Pancreas (tissue), 10 donors: ENCODE data around the gene TKT. TPM values are rescaled to one million over a fixed set of nuclear protein-coding genes. Genes with fewer than 3 reads are reported as not detected.

Experiments used
- ATAC-seq, 4 donors: fragments of 200-7000 bp; cut with Tn5 transposase; one replicate each; pipeline versions ENCODE4 v1.8.0 to v1.9.1; 2020; ENCODE audit warnings: mild to moderate bottlenecking in 4 of 4, moderate library complexity in 4 of 4
- DNase-seq, 6 donors: peaks; one replicate each; pipeline ENCODE4 v3.0.0-alpha.2; 2020
- FAIRE-seq: peaks from 2 replicates; lab custom pipeline; 2012; peaks lifted over from hg19 to GRCh38; lab: Jason Lieb, UNC
- H3K27ac ChIP-seq, 4 donors: fragments of 200-600 bp; sonication (generic); 1 replicate in 3 of 4; 2 replicates in 1 of 4; pipeline versions ENCODE4 v1.5.0 to v1.8.0; 2020
- H3K27me3 ChIP-seq, 4 donors: fragments of 200-600 bp; one replicate each; pipeline ENCODE4 v1.8.0; 2021
- H3K36me3 ChIP-seq, 3 donors: fragments of 200-600 bp; sonication (generic) in 1 of 3; one replicate each; pipeline versions ENCODE4 v1.5.0 to v1.8.0; 2020 to 2021
- H3K4me1 ChIP-seq, 3 donors: fragments of 200-600 bp; one replicate each; pipeline ENCODE4 v1.8.0; 2021
- H3K4me3 ChIP-seq, 4 donors: fragments of 200-600 bp; sonication (generic) in 2 of 4; one replicate each; pipeline versions ENCODE4 v1.5.0 to v1.8.0; 2020 to 2021
- H3K9me3 ChIP-seq, 4 donors: fragments of 200-600 bp; one replicate each; pipeline ENCODE4 v1.8.0; 2021
- WGBS, 2 donors: extraction: QIAGEN DNeasy Blood & Tissue Kit; methylation state at CpG; one replicate each; pipeline ENCODE4 v1.1.7; 2013; 5-methylcytosine and 5-hydroxymethylcytosine counted together
- intact Hi-C, 3 donors: fragments of 100-400 bp; cut with DNase I; formaldehyde crosslinking; loops; one replicate each; pipeline versions ENCODE4 v1.11.1 to v1.14.2; 2022
- polyA plus RNA-seq, 2 donors: library from polyadenylated mRNA; stranded (reverse); fragments of 200-250 nt; gene quantifications; one replicate each; pipeline ENCODE4 v1.2.3, GENCODE V29; 2013
- total RNA-seq, 6 donors: library from RNA; stranded (reverse); fragmentation: NEBNext Ultra II Directional in 4 of 6; extraction: Animal tissue kit (Norgen Biotek cat#: 25700) in 4 of 6; gene quantifications; one replicate each; pipeline versions ENCODE4 v1.2.1 to v1.2.4, GENCODE V29; 2021 to 2023
- TF ChIP-seq, protein P1 (sequence below), 4 donors: fragments of 200-600 bp; sonication (generic) in 3 of 4; IDR thresholded peaks; one replicate each; pipeline versions ENCODE4 v1.5.0 to v1.8.0; 2021; ENCODE audit warnings: antibody characterized with exemption in 4 of 4
- donor health status: healthy with polysubstance abuse.
- donor health status: DM: no; HTN: no; CAD: no; lungs with moderate emphysema.
- donor health status: DM: no; HTN: no; CAD: no.
- donor health status: control.
- donor health status: control.
- donor health status: Bipolar disorder and iron deficiency.
- donor health status: DM: yes; HTN: yes; CAD: no.
- donor health status: DM: no; HTN: no; CAD: no.
- donor health status: DM: no; HTN: no; CAD: no.
- donor health status: DM: yes; HTN: yes; CAD: no.

TKT gene
- total and polyA plus RNA-seq, 8 donors = 114 to 306 (median 195) TPM

DNA sequence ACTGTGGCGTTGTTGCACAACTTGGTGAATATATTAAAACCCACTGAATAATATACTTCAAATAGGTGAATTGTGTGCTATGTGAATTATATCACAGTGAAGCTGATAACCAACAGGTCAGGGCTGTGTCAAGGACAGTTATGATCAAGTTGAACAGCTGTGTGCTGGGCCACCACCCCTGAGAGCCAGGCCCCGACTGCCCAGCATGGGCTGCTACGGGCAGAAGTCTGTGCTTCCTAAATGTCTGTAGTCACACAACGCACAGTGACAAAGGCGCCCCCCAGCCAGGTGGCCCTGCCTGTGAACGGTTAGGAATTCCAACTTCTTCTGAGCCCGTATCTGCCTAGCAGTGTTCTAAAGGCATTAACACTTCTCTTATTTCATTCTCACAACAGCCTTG is 32.8 kb downstream of the TKT start:
- no peak for DNase-seq
- Histone ChIP-seq H3K27ac (no peak overlapping the region), H3K4me3 (no peak overlapping the region), H3K27me3 (no peaks in the 10 kb centered on the region), H3K36me3 (peaks cover 9 to 43% (median 34%) of the 10 kb centered on the region in 3 donors), H3K4me1 (no peaks in the 10 kb centered on the region), H3K9me3 (no peaks in the 10 kb centered on the region)
- TF ChIP-seq, protein P1, sequence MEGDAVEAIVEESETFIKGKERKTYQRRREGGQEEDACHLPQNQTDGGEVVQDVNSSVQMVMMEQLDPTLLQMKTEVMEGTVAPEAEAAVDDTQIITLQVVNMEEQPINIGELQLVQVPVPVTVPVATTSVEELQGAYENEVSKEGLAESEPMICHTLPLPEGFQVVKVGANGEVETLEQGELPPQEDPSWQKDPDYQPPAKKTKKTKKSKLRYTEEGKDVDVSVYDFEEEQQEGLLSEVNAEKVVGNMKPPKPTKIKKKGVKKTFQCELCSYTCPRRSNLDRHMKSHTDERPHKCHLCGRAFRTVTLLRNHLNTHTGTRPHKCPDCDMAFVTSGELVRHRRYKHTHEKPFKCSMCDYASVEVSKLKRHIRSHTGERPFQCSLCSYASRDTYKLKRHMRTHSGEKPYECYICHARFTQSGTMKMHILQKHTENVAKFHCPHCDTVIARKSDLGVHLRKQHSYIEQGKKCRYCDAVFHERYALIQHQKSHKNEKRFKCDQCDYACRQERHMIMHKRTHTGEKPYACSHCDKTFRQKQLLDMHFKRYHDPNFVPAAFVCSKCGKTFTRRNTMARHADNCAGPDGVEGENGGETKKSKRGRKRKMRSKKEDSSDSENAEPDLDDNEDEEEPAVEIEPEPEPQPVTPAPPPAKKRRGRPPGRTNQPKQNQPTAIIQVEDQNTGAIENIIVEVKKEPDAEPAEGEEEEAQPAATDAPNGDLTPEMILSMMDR (IDR thresholded peaks at IDR 0.05) = no peak
- FAIRE-seq = no peak
- intact Hi-C loops = no loop called here
- no peak for ATAC-seq
- 55 to 61% methylated on average over 7 of the region's 7 CpGs for WGBS, 2 donors

DNA sequence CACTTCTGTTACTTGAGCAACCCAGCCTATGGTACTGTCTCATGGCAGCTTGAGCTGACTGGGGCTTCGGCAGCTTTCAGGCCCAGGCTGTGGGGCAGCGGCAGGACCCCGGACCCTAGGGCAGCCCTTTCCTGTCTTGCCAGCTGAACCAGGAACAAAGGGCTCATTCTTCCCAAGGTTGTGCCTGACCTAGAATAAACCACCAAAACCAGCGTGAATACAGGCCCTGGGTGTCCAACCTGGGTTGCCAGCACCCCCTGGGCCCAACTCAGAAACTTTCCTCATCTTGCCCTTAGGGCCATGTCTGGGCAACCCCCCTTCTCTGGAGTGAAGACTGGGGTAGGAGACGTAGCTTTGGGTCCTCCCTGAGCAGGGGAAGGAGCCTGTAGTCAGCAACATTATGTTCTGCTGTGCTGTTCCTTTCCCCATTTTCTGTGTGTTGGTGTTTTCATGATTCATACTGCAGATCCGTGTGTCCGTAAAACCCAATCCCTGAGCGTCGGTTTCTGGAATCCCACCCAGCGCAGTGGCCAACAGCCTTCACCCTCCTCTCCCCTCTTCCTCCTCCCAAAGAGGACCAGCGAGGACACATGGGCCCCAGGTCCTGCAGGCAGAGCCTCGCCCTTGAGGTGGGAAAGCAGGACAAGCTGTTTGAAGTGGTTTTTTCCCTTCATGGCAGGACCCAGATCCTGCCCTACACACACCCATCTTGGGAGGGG is 33.5 kb downstream of the TKT start:
- DNase-seq (no peak), FAIRE-seq (no peak), ATAC-seq (no peak)
- intact Hi-C loops = no loop called here
- H3K27me3 ChIP-seq = no peaks in the 10 kb centered on the region
- H3K36me3 ChIP-seq = peaks cover 9 to 36% (median 28%) of the 10 kb centered on the region in 3 donors
- no peak overlapping the region for H3K27ac ChIP-seq
- no peaks in the 10 kb centered on the region for H3K9me3 ChIP-seq
- TF ChIP-seq, protein P1 (IDR thresholded peaks at IDR 0.05) = no peak
- H3K4me3 ChIP-seq = no peak overlapping the region
- H3K4me1 ChIP-seq = no peaks in the 10 kb centered on the region
- WGBS, 2 donors = 91 to 93% methylated on average over 12 of the region's 12 CpGs

- no peak overlapping the region for H3K4me3 ChIP-seq
- no peak for FAIRE-seq
- no peaks in the 10 kb centered on the region for H3K9me3 ChIP-seq
- intact Hi-C loops = no loop called here
- 76 to 83% methylated on average over 3 of the region's 3 CpGs for WGBS, 2 donors
- no peak overlapping the region for H3K27ac ChIP-seq
- no peaks in the 10 kb centered on the region for H3K4me1 ChIP-seq
- peaks cover 9 to 30% (median 23%) of the 10 kb centered on the region in 3 donors for H3K36me3 ChIP-seq
- DNase-seq = no peak
- TF ChIP-seq, protein P1 (IDR thresholded peaks at IDR 0.05) = no peak
- H3K27me3 ChIP-seq = no peaks in the 10 kb centered on the region
- no peak for ATAC-seq
Measured at GRCh38 chr3:53221827-53222182, 34.0 kb downstream of the TKT start.

DNA sequence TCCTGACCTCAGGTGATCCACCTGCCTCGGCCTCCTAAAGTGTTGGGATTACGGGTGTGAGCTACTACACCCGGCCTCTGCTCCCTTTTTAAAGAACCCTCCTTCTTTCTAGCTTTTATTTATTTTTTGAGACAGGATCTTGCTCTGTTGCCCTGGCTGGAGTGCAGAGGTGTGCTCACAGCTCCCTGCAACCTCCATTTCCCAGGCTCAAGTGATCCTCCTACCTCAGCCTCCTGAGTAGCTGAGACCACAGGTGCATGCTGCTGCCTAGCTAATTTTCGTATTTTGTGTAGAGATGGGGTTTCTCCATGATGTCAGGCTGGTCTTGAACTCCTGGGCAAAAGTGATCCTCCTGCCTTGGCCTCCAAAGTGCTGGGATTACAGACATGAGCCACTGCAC is 34.5 kb downstream of the TKT start:
- FAIRE-seq (no peak), ATAC-seq (no peak), DNase-seq (no peak)
- TF ChIP-seq, protein P1 (IDR thresholded peaks at IDR 0.05) = no peak
- Histone ChIP-seq H3K9me3 (no peaks in the 10 kb centered on the region), H3K27me3 (no peaks in the 10 kb centered on the region), H3K4me3 (no peak overlapping the region), H3K4me1 (no peaks in the 10 kb centered on the region), H3K36me3 (peaks cover 7 to 26% (median 19%) of the 10 kb centered on the region in 3 donors), H3K27ac (no peak overlapping the region)
- intact Hi-C loops = no loop called here
- 84 to 94% methylated on average over 4 of the region's 4 CpGs for WGBS, 2 donors

- Histone ChIP-seq H3K4me3 (no peak overlapping the region), H3K36me3 (peaks cover 1 to 12% (median 6%) of the 10 kb centered on the region in 3 donors), H3K4me1 (no peaks in the 10 kb centered on the region), H3K9me3 (no peaks in the 10 kb centered on the region), H3K27ac (no peak overlapping the region), H3K27me3 (no peaks in the 10 kb centered on the region)
- DNase-seq (peak; percentile 79 to 96 (median 89)), FAIRE-seq (no peak), ATAC-seq (peak; percentile 87 to 98 (median 95))
- 37 to 40% methylated on average over 10 of the region's 10 CpGs for WGBS, 2 donors
- intact Hi-C loops = no loop called here
- TF ChIP-seq, protein P1 (IDR thresholded peaks at IDR 0.05) = peak; percentile 86 to 93 (median 90)
Measured at GRCh38 chr3:53219895-53220483, 35.8 kb downstream of the TKT start.
